DOHH2 (cell line): ENCODE data around the gene CCDC154.
A peak's percentile ranks its signal among the peaks of the same experiment; 100 is the strongest.

Source experiments
- H3F3A ChIP-seq: fragments of 200-600 bp; sonication (generic), shearing (Covaris generic); 2 replicates; pipeline ENCODE4 v1.6.0; 2016; ENCODE audit warnings: antibody characterized with exemption, mild to moderate bottlenecking; ENCODE audit not compliant: control insufficient read depth, insufficient read depth
- H3K27ac ChIP-seq: fragments of 200-600 bp; sonication (generic); 2 replicates; pipeline ENCODE4 v1.5.1; 2014; ENCODE audit warnings: low read depth, mild to moderate bottlenecking, low read length, moderate library complexity
- H3K27me3 ChIP-seq: fragments of 200-600 bp; sonication (generic); 2 replicates; pipeline ENCODE4 v1.6.1; 2014; ENCODE audit warnings: mild to moderate bottlenecking, low read length, mixed read lengths; ENCODE audit not compliant: control insufficient read depth
- H3K36me3 ChIP-seq: fragments of 200-600 bp; sonication (generic); 2 replicates; pipeline ENCODE4 v1.6.1; 2014; ENCODE audit warnings: mild to moderate bottlenecking, low read length, moderate library complexity, mixed read lengths; ENCODE audit not compliant: control insufficient read depth
- H3K4me1 ChIP-seq: fragments of 200-600 bp; sonication (generic); 2 replicates; pipeline ENCODE4 v1.6.1; 2014; ENCODE audit warnings: mild to moderate bottlenecking, low read length, mixed read lengths; ENCODE audit not compliant: control insufficient read depth
- H3K4me2 ChIP-seq: fragments of 200-600 bp; sonication (generic); 2 replicates; pipeline ENCODE4 v1.6.0; 2014; ENCODE audit warnings: mild to moderate bottlenecking, low read length, moderate library complexity
- H3K4me3 ChIP-seq: fragments of 200-600 bp; sonication (generic); 2 replicates; pipeline ENCODE4 v1.5.1; 2014; ENCODE audit warnings: mild to moderate bottlenecking, low read length, mixed read lengths
- H3K79me2 ChIP-seq: fragments of 200-600 bp; sonication (generic); 2 replicates; pipeline ENCODE4 v1.6.1; 2014; ENCODE audit warnings: mild to moderate bottlenecking, low read length, mixed read lengths; ENCODE audit not compliant: control insufficient read depth
- H3K9me2 ChIP-seq: fragments of 200-600 bp; sonication (generic); replicated peaks from 2 replicates; pipeline ENCODE4 v1.6.1; 2014; ENCODE audit warnings: mild to moderate bottlenecking, low read length, mixed read lengths; ENCODE audit not compliant: control insufficient read depth
- H3K9me3 ChIP-seq: fragments of 200-600 bp; sonication (generic); 2 replicates; pipeline ENCODE4 v1.6.1; 2014; ENCODE audit warnings: antibody characterized with exemption, low read length, mixed read lengths; ENCODE audit not compliant: control insufficient read depth, insufficient read depth
- H4K20me1 ChIP-seq: fragments of 200-600 bp; sonication (generic); 2 replicates; pipeline ENCODE4 v1.6.0; 2014; ENCODE audit warnings: low read depth, mild to moderate bottlenecking, antibody characterized with exemption, low read length, moderate library complexity; ENCODE audit not compliant: control insufficient read depth, insufficient read depth
- CTCF ChIP-seq: fragments of 200-600 bp; sonication (generic); IDR thresholded peaks from one replicate; pipeline ENCODE4 v1.5.1; 2014; ENCODE audit warnings: antibody characterized with exemption, mild to moderate bottlenecking, low read depth, low read length; ENCODE audit not compliant: poor library complexity, severe bottlenecking
- EZH2phosphoT487 ChIP-seq: fragments of 200-600 bp; sonication (generic); IDR thresholded peaks from 2 replicates; pipeline ENCODE4 v1.6.1; 2017; ENCODE audit warnings: borderline replicate concordance, mild to moderate bottlenecking, antibody characterized with exemption, low read length, moderate library complexity, mixed read lengths

CCDC154 gene

DNA sequence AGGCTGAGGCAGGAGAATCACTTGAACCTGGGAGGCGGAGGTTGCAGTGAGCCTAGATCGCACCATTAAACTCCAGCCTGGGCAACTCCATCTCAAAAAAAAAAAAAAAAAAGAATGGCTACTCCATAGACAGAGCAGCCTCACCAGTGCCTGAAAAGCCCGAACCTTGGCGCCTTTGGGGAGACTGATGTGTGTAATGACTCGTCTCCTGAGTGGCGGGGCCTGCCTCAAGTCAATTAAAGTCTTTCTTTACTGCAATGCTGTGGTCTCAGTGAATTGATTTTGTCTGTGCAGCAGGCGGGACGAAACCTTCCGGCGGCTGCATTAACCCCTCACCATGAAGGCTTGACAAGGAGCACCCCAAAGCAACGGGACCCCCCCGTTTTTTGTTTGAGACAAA lies 20.3 kb downstream of the CCDC154 start:
- H4K20me1 ChIP-seq, result no peaks in the 10 kb centered on the region
- H3K79me2 ChIP-seq, result peaks cover 16% of the 10 kb centered on the region
- no peaks in the 10 kb centered on the region for H3K9me2 ChIP-seq
- H3K9me3 ChIP-seq, result no peaks in the 10 kb centered on the region
- H3K27me3 ChIP-seq, result no peaks in the 10 kb centered on the region
- TF ChIP-seq EZH2phosphoT487, result no peak
- no peak for TF ChIP-seq CTCF
- 0 out of 2 replicates have a peak, but pooled peaks cover 3% of the 10 kb centered on the region for H3F3A ChIP-seq
- no peak overlapping the region for H3K4me2 ChIP-seq
- no peak overlapping the region for H3K4me3 ChIP-seq
- H3K4me1 ChIP-seq, result peaks cover 25% of the 10 kb centered on the region
- no peak overlapping the region for H3K27ac ChIP-seq
- peaks cover 6% of the 10 kb centered on the region for H3K36me3 ChIP-seq

GRCh38 chr16:1422076-1422475 lies 22.3 kb downstream of the CCDC154 start:
- Histone ChIP-seq H3K4me2 (peak overlapping the region; percentile 99), H3K36me3 (peaks cover 11% of the 10 kb centered on the region), H3K4me3 (peak overlapping the region; percentile 98; the same call in 1 of the 2 replicates), H3K27me3 (no peaks in the 10 kb centered on the region), H3K9me2 (no peaks in the 10 kb centered on the region), H3K79me2 (peaks cover 32% of the 10 kb centered on the region), H3F3A (0 out of 2 replicates have a peak, but pooled peaks cover 3% of the 10 kb centered on the region), H3K9me3 (no peaks in the 10 kb centered on the region), H4K20me1 (no peaks in the 10 kb centered on the region), H3K4me1 (peaks cover 27% of the 10 kb centered on the region), H3K27ac (no peak overlapping the region)
- TF ChIP-seq CTCF (no peak), EZH2phosphoT487 (no peak)

- Histone ChIP-seq H3K9me2 (no peaks in the 10 kb centered on the region), H3K4me3 (peak overlapping the region; percentile 98), H3K9me3 (no peaks in the 10 kb centered on the region), H4K20me1 (no peaks in the 10 kb centered on the region), H3F3A (peaks cover 15% of the 10 kb centered on the region), H3K79me2 (peaks cover 42% of the 10 kb centered on the region), H3K27me3 (no peaks in the 10 kb centered on the region), H3K36me3 (peaks cover 11% of the 10 kb centered on the region), H3K4me2 (peak overlapping the region; percentile 77), H3K4me1 (peaks cover 28% of the 10 kb centered on the region), H3K27ac (peak overlapping the region; percentile 92)
- no peak for TF ChIP-seq EZH2phosphoT487
- TF ChIP-seq CTCF, result no peak
These were observed 24.2 kb downstream of the CCDC154 start for GRCh38 chr16:1420111-1420539.
